Prostate gland (tissue), 2 donors: ENCODE data around the gene GALNT11. TPM values are rescaled to one million over a fixed set of nuclear protein-coding genes. Genes with fewer than 3 reads are reported as not detected.
A peak's percentile ranks its signal among the peaks of the same experiment; 100 is the strongest.

Experiments used
- DNase-seq: peaks from one replicate; pipeline ENCODE4 v3.0.0-alpha.2; 2019; ENCODE audit warnings: low spot score
- H3K27ac ChIP-seq, 2 donors: fragments of 200-600 bp; sonication (generic); 2 replicates each; pipeline ENCODE4 v1.5.1; 2017 to 2019
- H3K27me3 ChIP-seq: fragments of 200-600 bp; sonication (generic); replicated peaks from 2 replicates; pipeline ENCODE4 v1.5.1; 2019; ENCODE audit not compliant: insufficient read depth
- H3K36me3 ChIP-seq, 2 donors: fragments of 200-600 bp; sonication (generic); 1 replicate in 1 of 2; 2 replicates in 1 of 2; pipeline versions ENCODE4 v1.5.1 to v1.8.1; 2017 to 2019
- H3K4me1 ChIP-seq: fragments of 200-600 bp; sonication (generic); replicated peaks from 2 replicates; pipeline ENCODE4 v1.5.1; 2019
- H3K4me3 ChIP-seq, 2 donors: fragments of 200-600 bp; sonication (generic); 2 replicates each; pipeline ENCODE4 v1.5.1; 2017 to 2019
- H3K9me3 ChIP-seq: fragments of 200-600 bp; sonication (generic); 2 replicates; pipeline ENCODE4 v1.5.1; 2017
- CTCF ChIP-seq, 4 experiments: fragments of 200-600 bp in 2 of 4; fragments of 450-650 bp in 2 of 4; sonication (generic) in 2 of 4; IDR thresholded peaks; 1 replicate in 3 of 4; 2 replicates in 1 of 4; pipeline ENCODE4 v1.5.1; 2016 to 2019; ENCODE audit warnings: antibody characterized with exemption in 4 of 4, mild to moderate bottlenecking in 2 of 4, moderate library complexity in 2 of 4
- POLR2A ChIP-seq: fragments of 450-650 bp; IDR thresholded peaks from one replicate; pipeline ENCODE4 v1.6.1; 2016; ENCODE audit warnings: antibody characterized with exemption, mild to moderate bottlenecking
- POLR2AphosphoS5 ChIP-seq: sonication (generic); formaldehyde crosslinking; IDR thresholded peaks from one replicate; pipeline ENCODE4 v1.6.1; 2017; ENCODE audit warnings: antibody characterized with exemption
- WGBS: methylation state at CpG from one replicate; pipeline ENCODE4 v1.1.5; 2018; 5-methylcytosine and 5-hydroxymethylcytosine counted together
- intact Hi-C: fragments of 100-400 bp; cut with DNase I; formaldehyde crosslinking; loops from one replicate; pipeline ENCODE4 v1.14.2; 2022
- total RNA-seq, 2 donors: library from RNA; depleted of rRNA; stranded (reverse); fragments of >200 nt; gene quantifications; one replicate each; pipeline ENCODE4 v1.1.0, GENCODE V29; 2016

Gene GALNT11
- total RNA-seq, 2 donors from 2014 or later: 50.3 to 76.2 TPM

- intact Hi-C loops: no loop called here
- no peaks in the 10 kb centered on the region for H3K36me3 ChIP-seq
- no peak overlapping the region for H3K4me3 ChIP-seq
- H3K4me1 ChIP-seq: no peaks in the 10 kb centered on the region
- H3K27ac ChIP-seq: no peak overlapping the region
- WGBS: 88% methylated on average over 1 of the region's 1 CpG
- H3K9me3 ChIP-seq: no peaks in the 10 kb centered on the region
- no peak for TF ChIP-seq CTCF (IDR thresholded peaks at IDR 0.05)
- TF ChIP-seq POLR2A: no peak
- no peak for TF ChIP-seq POLR2AphosphoS5
- H3K27me3 ChIP-seq: no peaks in the 10 kb centered on the region
- no peak for DNase-seq
Measured at GRCh38 chr7:152000191-152000590, 25.3 kb upstream of the GALNT11 start.

DNA sequence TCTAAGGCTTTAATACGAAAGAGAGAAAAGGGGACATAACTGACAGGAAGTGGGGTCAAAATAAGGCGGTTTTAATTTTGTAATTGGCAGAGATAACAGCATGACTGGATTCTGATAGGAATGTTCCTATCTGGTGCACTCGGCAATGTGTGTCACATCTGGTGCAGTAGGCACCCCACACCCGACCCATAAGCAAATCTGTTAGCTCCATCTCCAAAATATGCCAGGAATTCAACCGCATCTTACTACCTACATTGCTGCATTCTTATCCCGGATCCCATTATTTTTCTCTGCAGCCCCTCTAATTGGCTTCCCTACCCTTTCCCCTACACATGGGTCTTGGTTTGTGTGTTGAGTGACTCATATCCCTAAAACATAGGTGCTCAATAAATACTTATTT is 19.1 kb upstream of the GALNT11 start:
- Histone ChIP-seq H3K9me3 (no peaks in the 10 kb centered on the region), H3K4me1 (no peaks in the 10 kb centered on the region), H3K4me3 (no peak overlapping the region), H3K36me3 (no peaks in the 10 kb centered on the region), H3K27me3 (no peaks in the 10 kb centered on the region), H3K27ac (no peak overlapping the region)
- intact Hi-C loops: no loop called here
- no peak for TF ChIP-seq POLR2AphosphoS5
- TF ChIP-seq POLR2A: no peak
- TF ChIP-seq CTCF (IDR thresholded peaks at IDR 0.05): no peak
- WGBS: 70% methylated on average over 6 of the region's 6 CpGs
- no peak for DNase-seq

DNA sequence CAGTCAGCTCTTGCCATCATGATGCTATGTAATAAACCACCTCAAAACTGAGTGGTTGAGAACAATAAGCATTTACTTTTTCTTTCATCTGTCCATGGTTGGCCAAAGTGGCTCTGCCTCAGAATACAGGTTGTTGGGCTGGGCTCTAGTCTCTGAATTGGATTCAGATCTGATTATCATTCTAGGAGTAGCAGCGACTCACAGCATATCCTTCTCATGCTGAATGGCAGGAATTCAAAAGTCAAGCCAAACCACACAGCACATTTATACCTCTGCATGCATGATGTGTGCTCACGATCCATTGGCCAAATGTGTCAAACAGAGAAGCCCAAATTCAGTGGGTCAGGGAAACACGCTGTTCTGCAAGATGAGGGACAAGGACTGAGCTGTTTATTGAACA is 13.6 kb upstream of the GALNT11 start:
- H3K27me3 ChIP-seq: no peaks in the 10 kb centered on the region
- WGBS: 27% methylated on average over 3 of the region's 3 CpGs
- no peaks in the 10 kb centered on the region for H3K9me3 ChIP-seq
- no peaks in the 10 kb centered on the region for H3K4me1 ChIP-seq
- no peak overlapping the region for H3K4me3 ChIP-seq
- no peak for DNase-seq
- intact Hi-C loops: no loop called here
- H3K27ac ChIP-seq: peak overlapping the region in 1 of 2 donors; percentile 1
- no peaks in the 10 kb centered on the region for H3K36me3 ChIP-seq
- TF ChIP-seq CTCF (IDR thresholded peaks at IDR 0.05): no peak
- TF ChIP-seq POLR2AphosphoS5: peak; percentile 30
- TF ChIP-seq POLR2A: no peak

DNA sequence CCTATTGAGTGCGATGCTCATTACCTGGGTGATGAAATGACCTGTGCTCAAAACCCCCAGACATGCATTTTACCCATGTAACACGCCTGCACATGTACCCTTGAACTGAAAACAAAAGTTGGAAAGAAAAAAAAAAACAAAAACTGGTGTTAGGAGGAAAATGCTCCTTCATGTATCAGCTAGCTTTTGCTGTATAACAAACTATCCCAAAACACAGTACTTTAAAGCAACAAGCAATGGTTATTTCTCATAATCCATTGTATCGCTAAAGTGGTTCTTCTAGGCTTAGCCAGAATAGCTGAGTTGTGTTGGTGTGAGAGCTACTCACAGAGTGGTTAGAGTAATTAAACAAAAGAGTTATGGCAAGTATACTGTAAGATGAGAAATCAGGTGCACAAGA is 12.2 kb upstream of the GALNT11 start:
- intact Hi-C loops: no loop called here
- no peaks in the 10 kb centered on the region for H3K9me3 ChIP-seq
- no peaks in the 10 kb centered on the region for H3K27me3 ChIP-seq
- H3K4me1 ChIP-seq: no peaks in the 10 kb centered on the region
- no peak overlapping the region for H3K4me3 ChIP-seq
- H3K36me3 ChIP-seq: no peaks in the 10 kb centered on the region
- WGBS: 97% methylated on average over 3 of the region's 3 CpGs
- DNase-seq: no peak
- TF ChIP-seq POLR2AphosphoS5: no peak
- TF ChIP-seq POLR2A: no peak
- H3K27ac ChIP-seq: peak overlapping the region in 1 of 2 donors; percentile 72

DNA sequence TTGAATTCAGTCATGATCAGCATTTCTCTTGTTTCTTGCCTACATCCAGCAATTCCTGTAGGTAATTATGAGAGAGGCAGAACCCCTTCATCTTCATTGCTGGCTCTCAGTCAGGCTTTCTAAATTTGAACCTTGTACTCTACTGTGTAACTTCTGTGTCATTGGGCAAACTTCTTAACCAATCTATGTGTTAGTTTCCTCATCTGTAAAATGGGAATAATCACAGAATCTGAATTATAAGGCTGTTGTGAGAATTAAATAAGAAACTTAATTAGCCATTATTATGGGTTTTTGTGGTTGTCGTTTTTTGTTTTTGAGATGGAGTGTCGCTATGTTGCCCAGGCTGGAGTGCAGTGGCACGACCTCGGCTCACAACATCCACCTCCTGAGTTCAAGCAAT is 11.5 kb upstream of the GALNT11 start:
- no peaks in the 10 kb centered on the region for H3K4me1 ChIP-seq
- no peaks in the 10 kb centered on the region for H3K9me3 ChIP-seq
- TF ChIP-seq CTCF (IDR thresholded peaks at IDR 0.05) (no peak), POLR2A (no peak), POLR2AphosphoS5 (no peak)
- intact Hi-C loops: no loop called here
- H3K27ac ChIP-seq: peak overlapping the region; percentile 68 to 72
- H3K4me3 ChIP-seq: no peak overlapping the region
- H3K36me3 ChIP-seq: no peaks in the 10 kb centered on the region
- no peaks in the 10 kb centered on the region for H3K27me3 ChIP-seq
- 95% methylated on average over 4 of the region's 4 CpGs for WGBS
- DNase-seq: no peak
